ENCODE measurements around the gene APBA1. TPM values are rescaled to one million over a fixed set of nuclear protein-coding genes. Genes with fewer than 3 reads are reported as not detected.
A peak's percentile ranks its signal among the peaks of the same experiment; 100 is the strongest.

APBA1 gene
- total RNA-seq, 1 donor from 2014 or later = under 0.01 TPM

- DNase-seq (ENCODE audit: low read depth) (no peak), FAIRE-seq (no peak)
- H3K4me3 ChIP-seq (ENCODE audit: low read depth, low read length) = no peak overlapping the region
- peaks cover 2% of the 10 kb centered on the region for H3K27me3 ChIP-seq (ENCODE audit: control insufficient read depth, insufficient read depth, low read length)
- H3K36me3 ChIP-seq (ENCODE audit: control insufficient read depth, insufficient read depth, low read length) = no peaks in the 10 kb centered on the region
- TF ChIP-seq, protein P1, sequence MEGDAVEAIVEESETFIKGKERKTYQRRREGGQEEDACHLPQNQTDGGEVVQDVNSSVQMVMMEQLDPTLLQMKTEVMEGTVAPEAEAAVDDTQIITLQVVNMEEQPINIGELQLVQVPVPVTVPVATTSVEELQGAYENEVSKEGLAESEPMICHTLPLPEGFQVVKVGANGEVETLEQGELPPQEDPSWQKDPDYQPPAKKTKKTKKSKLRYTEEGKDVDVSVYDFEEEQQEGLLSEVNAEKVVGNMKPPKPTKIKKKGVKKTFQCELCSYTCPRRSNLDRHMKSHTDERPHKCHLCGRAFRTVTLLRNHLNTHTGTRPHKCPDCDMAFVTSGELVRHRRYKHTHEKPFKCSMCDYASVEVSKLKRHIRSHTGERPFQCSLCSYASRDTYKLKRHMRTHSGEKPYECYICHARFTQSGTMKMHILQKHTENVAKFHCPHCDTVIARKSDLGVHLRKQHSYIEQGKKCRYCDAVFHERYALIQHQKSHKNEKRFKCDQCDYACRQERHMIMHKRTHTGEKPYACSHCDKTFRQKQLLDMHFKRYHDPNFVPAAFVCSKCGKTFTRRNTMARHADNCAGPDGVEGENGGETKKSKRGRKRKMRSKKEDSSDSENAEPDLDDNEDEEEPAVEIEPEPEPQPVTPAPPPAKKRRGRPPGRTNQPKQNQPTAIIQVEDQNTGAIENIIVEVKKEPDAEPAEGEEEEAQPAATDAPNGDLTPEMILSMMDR (IDR thresholded peaks at IDR 0.05; ENCODE audit: insufficient read depth, low read length, severe bottlenecking) = no peak
These were observed 3.4 kb upstream of the APBA1 start for GRCh38 chr9:69675563-69675962.

- DNase-seq (ENCODE audit: low read depth) = peak; percentile 87
- H3K36me3 ChIP-seq (ENCODE audit: control insufficient read depth, insufficient read depth, low read length) = no peaks in the 10 kb centered on the region
- TF ChIP-seq, protein P1 (IDR thresholded peaks at IDR 0.05; ENCODE audit: insufficient read depth, low read length, severe bottlenecking) = no peak
- FAIRE-seq = no peak
- peaks cover 2% of the 10 kb centered on the region for H3K27me3 ChIP-seq (ENCODE audit: control insufficient read depth, insufficient read depth, low read length)
- no peak overlapping the region for H3K4me3 ChIP-seq (ENCODE audit: low read depth, low read length)
These were observed 2.7 kb upstream of the APBA1 start for GRCh38 chr9:69674716-69675438.

- Histone ChIP-seq H3K36me3 (ENCODE audit: control insufficient read depth, insufficient read depth, low read length) (no peaks in the 10 kb centered on the region), H3K4me3 (ENCODE audit: low read depth, low read length) (no peak overlapping the region), H3K27me3 (ENCODE audit: control insufficient read depth, insufficient read depth, low read length) (peaks cover 2% of the 10 kb centered on the region)
- DNase-seq (ENCODE audit: low read depth) (peak; percentile 38), FAIRE-seq (no peak)
- TF ChIP-seq, protein P1 (IDR thresholded peaks at IDR 0.05; ENCODE audit: insufficient read depth, low read length, severe bottlenecking) = peak; percentile 30
These were observed 2.0 kb upstream of the APBA1 start for GRCh38 chr9:69674112-69674685.

- H3K4me3 ChIP-seq (ENCODE audit: low read depth, low read length) = peak overlapping the region; percentile 61
- H3K36me3 ChIP-seq (ENCODE audit: control insufficient read depth, insufficient read depth, low read length) = no peaks in the 10 kb centered on the region
- TF ChIP-seq, protein P1 (IDR thresholded peaks at IDR 0.05; ENCODE audit: insufficient read depth, low read length, severe bottlenecking) = no peak
- no peak for FAIRE-seq
- no peak for DNase-seq (ENCODE audit: low read depth)
- peaks cover 2% of the 10 kb centered on the region for H3K27me3 ChIP-seq (ENCODE audit: control insufficient read depth, insufficient read depth, low read length)
These were observed 1.1 kb upstream of the APBA1 start for GRCh38 chr9:69673311-69673640.

GRCh38 chr9:69672596-69673310 is 582 bp upstream of the APBA1 start:
- DNase-seq (ENCODE audit: low read depth) (peak; percentile 64), FAIRE-seq (no peak)
- TF ChIP-seq, protein P1 (IDR thresholded peaks at IDR 0.05; ENCODE audit: insufficient read depth, low read length, severe bottlenecking) = peak; percentile 92

More at GRCh38 chr9:69672596-69673310, 582 bp upstream of the APBA1 start:
- no peaks in the 10 kb centered on the region for H3K36me3 ChIP-seq (ENCODE audit: control insufficient read depth, insufficient read depth, low read length)
- peaks cover 2% of the 10 kb centered on the region for H3K27me3 ChIP-seq (ENCODE audit: control insufficient read depth, insufficient read depth, low read length)
- H3K4me3 ChIP-seq (ENCODE audit: low read depth, low read length) = peak overlapping the region; percentile 61

Data from bronchial epithelial cell (primary cell).